Measurements from ENCODE around the gene FOXA2.

Gene FOXA2

DNA sequence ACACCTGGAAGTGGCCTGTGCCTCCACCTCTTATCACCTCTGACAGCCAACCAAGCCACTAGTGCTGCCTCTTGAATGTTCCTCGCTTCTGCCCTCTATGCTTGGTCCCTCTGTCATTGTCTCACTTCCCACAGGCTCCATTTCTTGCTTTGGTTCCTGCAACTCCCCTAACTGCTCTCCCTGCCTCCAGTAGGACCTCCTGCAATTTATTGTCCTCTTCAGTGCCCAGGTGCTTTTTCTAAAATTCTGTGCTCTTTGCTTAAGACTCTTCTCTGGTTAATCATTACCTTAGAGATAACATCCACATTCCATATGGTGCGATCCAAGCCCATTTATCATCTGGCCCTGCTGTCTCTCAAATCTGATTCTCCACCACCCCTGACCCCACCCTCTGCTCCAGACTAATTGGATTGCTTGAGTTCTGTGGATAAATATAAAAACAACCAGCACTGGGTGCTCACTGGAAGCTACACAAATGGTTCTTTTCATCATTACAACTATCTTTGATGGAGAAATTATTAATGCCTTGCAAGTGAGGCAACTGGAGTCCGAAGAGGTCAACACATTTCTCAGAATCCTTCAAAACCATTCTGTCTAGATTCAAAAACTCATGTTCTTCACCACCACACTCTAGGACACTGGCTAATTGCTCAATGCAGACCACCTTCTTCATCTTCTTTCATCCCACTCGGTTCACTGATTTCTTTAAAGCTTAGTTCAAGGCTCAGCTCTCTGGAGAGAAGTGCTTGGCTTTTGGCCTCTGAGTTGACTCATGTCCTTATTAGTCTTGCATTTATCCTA is 47.2 kb downstream of the FOXA2 start:
- no peak for DNase-seq (ENCODE audit: low read depth, low spot score)

DNA sequence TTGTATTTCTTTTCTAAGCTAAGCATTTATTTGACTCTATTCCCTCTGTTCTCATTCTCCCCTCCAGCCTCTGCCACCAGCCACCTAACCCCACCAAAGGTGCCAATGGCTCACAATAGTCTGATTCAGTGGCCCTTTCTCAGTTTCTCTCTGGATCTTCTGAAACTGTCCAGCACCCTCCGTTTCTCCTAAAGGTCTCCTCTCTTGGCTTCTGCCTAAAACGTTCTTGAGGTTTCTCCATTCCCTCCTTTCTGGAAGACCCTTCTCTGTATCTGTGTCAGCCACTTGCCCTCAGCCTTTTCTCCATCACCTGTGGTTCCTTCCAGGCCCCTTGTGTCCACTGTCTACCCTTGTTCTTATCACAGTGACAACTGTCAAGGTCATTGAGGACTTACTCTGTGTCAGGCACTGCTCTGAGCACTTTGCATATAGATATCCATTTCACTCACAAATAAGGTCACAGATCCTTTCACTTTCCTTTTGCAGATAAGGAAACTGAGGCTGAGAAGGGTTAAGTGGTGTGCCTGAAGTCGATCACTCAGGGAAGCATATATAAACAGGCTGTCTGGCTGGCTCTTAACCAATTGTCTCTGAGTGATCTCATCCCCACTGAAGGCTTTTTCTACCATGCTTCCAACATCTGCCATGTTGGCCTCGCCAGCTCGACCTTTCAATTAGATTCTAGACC is 48.1 kb downstream of the FOXA2 start:
- no peak for DNase-seq (ENCODE audit: low read depth, low spot score)

DNA sequence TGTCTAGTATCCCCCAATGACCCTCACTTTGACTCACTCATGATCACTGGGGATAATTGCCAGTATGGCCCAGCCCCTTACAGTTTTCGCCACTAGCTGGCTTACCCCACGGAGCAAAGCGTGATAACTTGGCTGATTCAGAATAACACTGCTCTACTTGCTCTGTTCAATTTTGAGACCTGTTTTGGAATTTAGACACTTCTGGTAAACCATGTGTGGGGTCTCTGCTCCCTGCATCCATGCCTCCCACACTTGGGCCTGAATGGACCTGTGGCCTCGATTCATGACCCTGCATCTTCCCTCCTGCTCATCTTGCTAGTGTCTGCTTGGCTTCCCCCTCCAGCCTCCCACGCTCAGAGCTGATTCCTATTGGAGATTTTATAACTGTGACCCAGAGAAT is 48.9 kb downstream of the FOXA2 start:
- no peak for DNase-seq (ENCODE audit: low read depth, low spot score)

DNA sequence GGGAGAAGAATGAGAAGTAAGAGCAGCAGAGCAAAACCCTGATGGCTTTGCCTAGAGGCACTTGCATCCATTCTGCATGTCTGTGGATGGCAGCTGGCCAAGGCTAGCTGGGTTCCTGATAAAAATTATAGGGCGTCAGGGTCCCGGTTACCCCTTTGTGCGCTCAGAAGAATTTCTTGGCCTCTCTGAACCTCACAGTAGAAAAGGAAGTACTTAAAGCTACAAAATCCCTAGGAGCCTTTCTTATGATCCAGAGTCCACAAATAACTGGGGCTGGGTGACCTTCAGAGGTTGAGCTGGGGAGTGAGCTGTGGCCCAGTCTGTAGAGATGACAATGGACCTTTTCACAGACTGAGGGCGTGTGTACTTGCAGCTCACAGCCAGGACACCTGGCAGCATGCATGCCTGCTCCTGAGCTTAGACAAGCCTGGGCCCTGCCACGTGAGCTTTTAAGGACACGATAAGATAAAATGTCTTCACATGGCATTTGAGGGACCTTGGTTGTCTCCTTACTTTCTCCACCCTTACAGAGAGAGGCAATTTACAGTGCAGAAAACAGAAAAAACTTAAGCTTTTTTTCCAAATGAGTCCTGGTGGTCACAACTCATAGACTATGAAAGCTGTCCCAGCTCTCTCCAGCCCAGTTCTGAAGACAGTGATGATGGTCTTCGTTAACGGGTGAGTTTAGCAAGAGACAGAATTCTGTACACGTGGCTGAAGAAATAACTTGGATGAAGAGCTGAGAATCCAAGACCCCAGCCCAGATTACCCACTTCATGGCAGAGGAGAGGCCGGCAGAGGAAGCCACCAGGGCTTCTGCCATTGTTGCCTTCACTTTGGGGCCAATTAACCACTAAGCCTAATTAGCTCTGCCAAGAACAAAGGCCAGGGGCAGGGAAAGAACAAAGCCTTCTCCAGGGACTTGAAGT is 50.3 kb downstream of the FOXA2 start:
- DNase-seq (ENCODE audit: low read depth, low spot score), result no peak

DNA sequence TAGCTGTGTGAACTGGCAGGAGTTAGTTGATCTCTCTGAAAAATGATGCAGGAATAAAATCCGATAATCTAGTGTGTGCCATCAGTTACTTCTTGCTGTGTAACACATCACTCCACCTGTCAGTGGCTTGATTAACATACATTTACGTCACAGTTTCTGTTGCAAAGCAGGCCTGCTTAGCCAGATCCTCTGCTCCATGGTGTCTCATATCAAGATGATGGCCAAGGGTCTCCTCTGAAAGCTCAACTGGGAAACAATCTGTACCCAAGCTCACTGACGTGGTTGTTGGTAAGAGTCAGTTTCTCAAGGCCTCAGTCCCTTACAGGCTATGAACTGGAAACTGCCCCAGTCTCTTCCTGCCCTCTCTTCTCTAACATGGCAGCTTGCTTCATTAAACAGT is 51.8 kb downstream of the FOXA2 start:
- no peak for DNase-seq (ENCODE audit: low read depth, low spot score)

DNA sequence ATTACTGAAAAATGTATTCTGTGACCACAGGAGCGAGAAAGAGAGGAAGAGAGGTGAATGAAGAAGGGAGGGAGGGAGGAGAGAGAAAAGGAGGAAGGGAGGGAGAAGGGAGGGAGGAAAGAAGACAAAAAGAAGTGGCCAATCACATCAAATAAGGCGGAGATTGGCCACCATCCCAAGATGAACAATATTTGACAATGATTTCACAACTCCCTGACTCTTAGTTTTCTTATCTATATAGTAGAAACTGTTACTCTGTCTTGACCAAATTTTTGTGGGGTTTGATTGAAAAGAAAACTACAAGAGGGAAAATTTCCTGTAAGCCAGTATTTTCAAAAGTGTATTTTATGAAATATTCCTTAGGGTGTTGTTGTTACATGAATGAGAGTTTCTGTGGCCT is 52.6 kb downstream of the FOXA2 start:
- no peak for DNase-seq (ENCODE audit: low read depth, low spot score)

DNA sequence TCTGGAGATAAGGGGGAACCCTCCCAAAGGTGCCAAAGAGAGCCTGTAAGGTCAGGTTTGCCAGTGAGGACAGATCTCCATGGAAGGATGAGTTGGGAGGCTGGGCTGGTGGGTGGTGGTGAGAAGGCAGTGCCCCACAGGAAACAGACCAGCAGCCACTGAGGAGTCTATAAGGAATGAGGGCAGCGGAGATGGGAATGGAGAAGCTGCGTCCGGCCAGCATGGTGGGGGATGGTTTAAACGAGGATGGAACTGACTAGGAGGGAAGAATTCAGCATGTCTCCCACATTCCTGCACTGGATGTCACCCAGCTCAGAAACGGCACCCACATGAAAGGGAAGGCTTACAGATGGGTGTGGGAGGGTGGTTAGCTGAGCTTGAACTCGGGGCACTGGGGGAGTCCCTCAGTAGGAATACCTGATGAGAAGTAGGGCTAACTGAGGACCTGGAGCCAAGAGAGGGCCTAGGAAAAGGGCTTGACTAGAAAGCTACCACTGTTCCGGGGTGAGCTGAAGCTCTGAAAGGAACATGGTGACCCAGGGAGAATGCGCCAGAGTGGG is 53.2 kb downstream of the FOXA2 start:
- no peak for DNase-seq (ENCODE audit: low read depth, low spot score)

All from smooth muscle cell of the brain vasculature (primary cell).